ENCODE results near the gene APOBEC3B.

DNA sequence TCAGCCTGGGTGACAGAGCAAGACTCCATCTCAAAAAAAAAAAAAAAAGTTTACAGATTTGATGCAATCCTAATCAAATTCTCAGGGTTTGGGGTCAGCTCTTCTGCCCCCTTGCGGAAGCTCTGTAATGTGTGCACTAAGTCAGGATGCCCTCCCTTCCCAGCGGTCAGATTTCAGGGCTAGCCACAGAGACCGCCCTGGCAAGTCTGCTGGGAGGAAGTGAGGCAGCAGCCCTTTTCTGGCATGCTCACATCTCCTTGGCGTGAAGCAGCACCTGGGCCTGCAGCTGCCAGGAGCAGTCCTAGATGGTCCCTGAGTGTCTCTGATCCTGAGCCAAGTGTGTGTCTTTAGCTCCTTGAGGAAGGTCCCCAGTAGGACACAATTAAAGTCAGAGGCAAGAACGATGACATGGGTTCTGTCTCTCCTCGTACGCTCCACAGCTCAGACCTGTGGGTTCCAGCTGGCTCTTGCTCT lies 21.1 kb downstream of the APOBEC3B start:
- TF ChIP-seq EZH2phosphoT487 (IDR thresholded peaks at IDR 0.05; ENCODE audit: insufficient read depth, low read depth) (no peak), EZH2 (IDR thresholded peaks at IDR 0.05; ENCODE audit: insufficient read depth, poor library complexity, severe bottlenecking) (no peak)

Data from GM23248 (cell line).